HL-60 (cell line): ENCODE data around the gene TBC1D22B.

Source experiments
- DNase-seq, 2 experiments: peaks; one replicate each; pipeline ENCODE4 v3.0.0-alpha.2; 2010 to 2020; ENCODE audit warnings: low read depth in 1 of 2, low spot score in 1 of 2
- H3K27ac ChIP-seq: fragments of 250-450 bp; sonication (Bioruptor Pico); replicated peaks from 2 replicates; pipeline ENCODE4 v1.5.1; 2020; ENCODE audit warnings: mild to moderate bottlenecking, moderate library complexity
- H3K27me3 ChIP-seq: fragments of 250-450 bp; sonication (Bioruptor Pico); 2 replicates; pipeline ENCODE4 v1.5.1; 2021; ENCODE audit warnings: mild to moderate bottlenecking, moderate library complexity; ENCODE audit not compliant: insufficient read depth, poor library complexity, severe bottlenecking
- H3K4me3 ChIP-seq: replicated peaks from 2 replicates; pipeline ENCODE4 v1.5.1; 2011; ENCODE audit warnings: mild to moderate bottlenecking, control low read depth, low read length; ENCODE audit not compliant: insufficient read depth
- CTCF ChIP-seq: IDR thresholded peaks from one replicate; pipeline ENCODE4 v1.5.1; 2011; ENCODE audit warnings: low read length, control low read depth, inconsistent platforms; ENCODE audit not compliant: insufficient read depth
- GABPA ChIP-seq: IDR thresholded peaks from 2 replicates; pipeline ENCODE4 v1.6.1; 2012; ENCODE audit warnings: low read depth
- POLR2AphosphoS5 ChIP-seq: IDR thresholded peaks from 2 replicates; pipeline ENCODE4 v1.6.1; 2012; ENCODE audit warnings: low read depth
- REST ChIP-seq: IDR thresholded peaks from 2 replicates; pipeline ENCODE4 v1.6.1; 2012; ENCODE audit warnings: low read depth; ENCODE audit not compliant: insufficient replicate concordance
- SPI1 ChIP-seq: IDR thresholded peaks from 2 replicates; pipeline ENCODE4 v1.6.1; 2012; ENCODE audit warnings: low read depth, mild to moderate bottlenecking, borderline replicate concordance

The TBC1D22B gene

GRCh38 chr6:37357288-37357687, 99.7 kb downstream of the TBC1D22B start:
- TF ChIP-seq GABPA (no peak), SPI1 (no peak)

GRCh38 chr6:37357860-37358259, 100.3 kb downstream of the TBC1D22B start:
- no peak for DNase-seq
- TF ChIP-seq REST (no peak), POLR2AphosphoS5 (no peak), CTCF (no peak), GABPA (no peak), SPI1 (no peak)
- Histone ChIP-seq H3K27ac (no peak overlapping the region), H3K4me3 (no peak overlapping the region), H3K27me3 (no peaks in the 10 kb centered on the region)

More at GRCh38 chr6:37357288-37357687, 99.7 kb downstream of the TBC1D22B start:
- H3K27ac ChIP-seq: no peak overlapping the region
- no peak for DNase-seq
- H3K27me3 ChIP-seq: no peaks in the 10 kb centered on the region
- H3K4me3 ChIP-seq: no peak overlapping the region

- DNase-seq: no peak
- Histone ChIP-seq H3K4me3 (no peak overlapping the region), H3K27ac (no peak overlapping the region), H3K27me3 (no peaks in the 10 kb centered on the region)
- TF ChIP-seq POLR2AphosphoS5 (no peak), GABPA (no peak), SPI1 (no peak), REST (no peak), CTCF (no peak)
Measured at GRCh38 chr6:37359039-37359438, 101.5 kb downstream of the TBC1D22B start.

GRCh38 chr6:37362101-37362828, 104.7 kb downstream of the TBC1D22B start:
- TF ChIP-seq REST (no peak), SPI1 (no peak), CTCF (no peak), GABPA (no peak), POLR2AphosphoS5 (no peak)
- Histone ChIP-seq H3K27ac (no peak overlapping the region), H3K27me3 (no peaks in the 10 kb centered on the region), H3K4me3 (no peak overlapping the region)
- no peak for DNase-seq
